GM10266 (cell line): Measurements from ENCODE around the gene RAP2A.

Experiments
- DNase-seq: peaks from one replicate; pipeline ENCODE4 v3.0.0; 2012; ENCODE audit errors: extremely low spot score
- CTCF ChIP-seq: IDR thresholded peaks from 2 replicates; pipeline ENCODE4 v1.5.1; 2012; ENCODE audit warnings: mild to moderate bottlenecking, low read depth; ENCODE audit not compliant: control insufficient read depth, insufficient read depth; ENCODE audit errors: missing control alignments

The RAP2A gene

GRCh38 chr13:97436845-97437244 is 2.9 kb downstream of the RAP2A start:
- DNase-seq = no peak

GRCh38 chr13:97437729-97438128 is 3.8 kb downstream of the RAP2A start:
- no peak for TF ChIP-seq CTCF
- DNase-seq = no peak

More at GRCh38 chr13:97436845-97437244, 2.9 kb downstream of the RAP2A start:
- TF ChIP-seq CTCF = no peak

GRCh38 chr13:97438856-97439595 is 5.1 kb downstream of the RAP2A start:
- TF ChIP-seq CTCF = no peak
- DNase-seq = no peak

GRCh38 chr13:97440598-97441170 is 6.7 kb downstream of the RAP2A start:
- no peak for TF ChIP-seq CTCF
- DNase-seq = no peak

GRCh38 chr13:97441368-97441767 is 7.4 kb downstream of the RAP2A start:
- DNase-seq = peak; percentile 9
- TF ChIP-seq CTCF = no peak

- no peak for TF ChIP-seq CTCF
- no peak for DNase-seq
Measured at GRCh38 chr13:97445522-97446187, 11.7 kb downstream of the RAP2A start.

- TF ChIP-seq CTCF = no peak
- DNase-seq = no peak
Measured at GRCh38 chr13:97446448-97446847, 12.5 kb downstream of the RAP2A start.
